Thyroid gland (tissue), 4 donors: ENCODE measurements around the gene N4BP2. TPM values are rescaled to one million over a fixed set of nuclear protein-coding genes. Genes with fewer than 3 reads are reported as not detected.

ENCODE experiments used
- DNase-seq, 2 donors: peaks; one replicate each; pipeline ENCODE4 v3.0.0-alpha.2; 2019
- H3K27ac ChIP-seq, 3 donors: fragments of 200-600 bp; sonication (generic); 1 replicate in 2 of 3; 2 replicates in 1 of 3; pipeline ENCODE4 v1.5.1; 2016 to 2019; ENCODE audit warnings: mild to moderate bottlenecking in 1 of 3, moderate library complexity in 1 of 3
- H3K27me3 ChIP-seq: fragments of 200-600 bp; sonication (generic); one replicate; pipeline ENCODE4 v1.5.1; 2019
- H3K36me3 ChIP-seq, 2 donors: fragments of 200-600 bp; sonication (generic); one replicate each; pipeline ENCODE4 v1.5.1; 2016 to 2019
- H3K4me1 ChIP-seq, 2 donors: fragments of 200-600 bp; sonication (generic); one replicate each; pipeline ENCODE4 v1.5.1; 2017 to 2019
- H3K4me3 ChIP-seq, 3 donors: fragments of 200-600 bp; sonication (generic); replicated peaks in 1 of 3; 1 replicate in 2 of 3; 2 replicates in 1 of 3; pipeline ENCODE4 v1.5.1; 2016; ENCODE audit warnings: mild to moderate bottlenecking in 1 of 3
- H3K9me3 ChIP-seq: fragments of 200-600 bp; sonication (generic); one replicate; pipeline ENCODE4 v1.5.1; 2017
- POLR2A ChIP-seq, 2 donors: fragments of 450-650 bp; IDR thresholded peaks; one replicate each; pipeline ENCODE4 v1.6.1; 2017; ENCODE audit warnings: antibody characterized with exemption in 2 of 2, mild to moderate bottlenecking in 2 of 2, moderate library complexity in 1 of 2
- WGBS, 2 donors: methylation state at CpG; one replicate each; pipeline ENCODE4 v1.1.5; 2017; 5-methylcytosine and 5-hydroxymethylcytosine counted together
- intact Hi-C: fragments of 100-400 bp; cut with DNase I; formaldehyde crosslinking; loops from one replicate; pipeline ENCODE4 v1.15.1; 2023
- total RNA-seq, 4 donors: library from RNA; depleted of rRNA; stranded (reverse); fragments of >200 nt; gene quantifications; one replicate each; pipeline ENCODE4 v1.2.3, GENCODE V29; 2016
- TF ChIP-seq, protein P1 (sequence below), 6 experiments: fragments of 200-600 bp in 3 of 6; fragments of 450-650 bp in 3 of 6; sonication (generic) in 3 of 6; IDR thresholded peaks; one replicate each; pipeline ENCODE4 v1.5.1; 2016 to 2019; ENCODE audit warnings: antibody characterized with exemption in 6 of 6, mild to moderate bottlenecking in 2 of 6, inconsistent platforms in 1 of 6, moderate library complexity in 1 of 6

N4BP2 gene
- total RNA-seq, 4 donors from 2014 or later = 20.4 to 37.4 (median 25.5) TPM

DNA sequence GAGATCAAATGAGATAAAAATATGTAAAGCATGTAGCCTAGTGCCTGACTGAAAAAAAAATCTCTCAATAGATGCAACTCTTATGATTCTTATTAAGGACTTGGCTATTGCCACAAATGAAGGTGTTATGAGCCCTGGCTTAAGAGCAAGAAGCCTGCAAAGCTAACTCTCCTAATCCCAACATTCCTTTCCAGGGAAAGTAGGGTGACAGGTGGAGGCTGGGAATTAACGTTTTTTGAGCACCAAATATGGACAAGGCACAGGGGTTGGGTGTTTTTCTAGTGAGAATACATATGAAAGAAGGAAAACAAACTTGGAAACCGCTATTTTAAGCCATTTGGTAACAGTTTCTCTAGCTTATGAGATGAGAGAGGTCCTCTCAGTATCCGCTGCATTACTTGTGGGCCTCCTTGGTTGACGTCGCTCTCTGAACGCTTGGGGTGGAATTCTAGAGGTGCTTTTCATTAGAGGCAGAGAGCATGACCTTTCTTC is 142.6 kb downstream of the N4BP2 start:
- no peak for TF ChIP-seq POLR2A (IDR thresholded peaks at IDR 0.05)
- TF ChIP-seq, protein P1, sequence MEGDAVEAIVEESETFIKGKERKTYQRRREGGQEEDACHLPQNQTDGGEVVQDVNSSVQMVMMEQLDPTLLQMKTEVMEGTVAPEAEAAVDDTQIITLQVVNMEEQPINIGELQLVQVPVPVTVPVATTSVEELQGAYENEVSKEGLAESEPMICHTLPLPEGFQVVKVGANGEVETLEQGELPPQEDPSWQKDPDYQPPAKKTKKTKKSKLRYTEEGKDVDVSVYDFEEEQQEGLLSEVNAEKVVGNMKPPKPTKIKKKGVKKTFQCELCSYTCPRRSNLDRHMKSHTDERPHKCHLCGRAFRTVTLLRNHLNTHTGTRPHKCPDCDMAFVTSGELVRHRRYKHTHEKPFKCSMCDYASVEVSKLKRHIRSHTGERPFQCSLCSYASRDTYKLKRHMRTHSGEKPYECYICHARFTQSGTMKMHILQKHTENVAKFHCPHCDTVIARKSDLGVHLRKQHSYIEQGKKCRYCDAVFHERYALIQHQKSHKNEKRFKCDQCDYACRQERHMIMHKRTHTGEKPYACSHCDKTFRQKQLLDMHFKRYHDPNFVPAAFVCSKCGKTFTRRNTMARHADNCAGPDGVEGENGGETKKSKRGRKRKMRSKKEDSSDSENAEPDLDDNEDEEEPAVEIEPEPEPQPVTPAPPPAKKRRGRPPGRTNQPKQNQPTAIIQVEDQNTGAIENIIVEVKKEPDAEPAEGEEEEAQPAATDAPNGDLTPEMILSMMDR (IDR thresholded peaks at IDR 0.05) = no peak
- WGBS, 2 donors = 71% methylated on average over 6 of the region's 6 CpGs
- intact Hi-C loops = no loop called here

GRCh38 chr4:40199999-40200874 is 143.6 kb downstream of the N4BP2 start:
- Histone ChIP-seq H3K36me3 (no peaks in the 10 kb centered on the region), H3K9me3 (no peaks in the 10 kb centered on the region), H3K4me1 (no peaks in the 10 kb centered on the region), H3K27ac (no peak overlapping the region), H3K27me3 (no peaks in the 10 kb centered on the region), H3K4me3 (no peak overlapping the region)
- no peak for TF ChIP-seq POLR2A (IDR thresholded peaks at IDR 0.05)
- TF ChIP-seq, protein P1 (IDR thresholded peaks at IDR 0.05) = no peak
- WGBS, 2 donors = 78 to 79% methylated on average over 15 of the region's 15 CpGs
- intact Hi-C loops = no loop called here
- no peak for DNase-seq

More for the DNA sequence above, 142.6 kb downstream of the N4BP2 start:
- Histone ChIP-seq H3K4me3 (no peak overlapping the region), H3K36me3 (no peaks in the 10 kb centered on the region), H3K27ac (no peak overlapping the region), H3K27me3 (no peaks in the 10 kb centered on the region), H3K9me3 (no peaks in the 10 kb centered on the region), H3K4me1 (no peaks in the 10 kb centered on the region)
- no peak for DNase-seq

DNA sequence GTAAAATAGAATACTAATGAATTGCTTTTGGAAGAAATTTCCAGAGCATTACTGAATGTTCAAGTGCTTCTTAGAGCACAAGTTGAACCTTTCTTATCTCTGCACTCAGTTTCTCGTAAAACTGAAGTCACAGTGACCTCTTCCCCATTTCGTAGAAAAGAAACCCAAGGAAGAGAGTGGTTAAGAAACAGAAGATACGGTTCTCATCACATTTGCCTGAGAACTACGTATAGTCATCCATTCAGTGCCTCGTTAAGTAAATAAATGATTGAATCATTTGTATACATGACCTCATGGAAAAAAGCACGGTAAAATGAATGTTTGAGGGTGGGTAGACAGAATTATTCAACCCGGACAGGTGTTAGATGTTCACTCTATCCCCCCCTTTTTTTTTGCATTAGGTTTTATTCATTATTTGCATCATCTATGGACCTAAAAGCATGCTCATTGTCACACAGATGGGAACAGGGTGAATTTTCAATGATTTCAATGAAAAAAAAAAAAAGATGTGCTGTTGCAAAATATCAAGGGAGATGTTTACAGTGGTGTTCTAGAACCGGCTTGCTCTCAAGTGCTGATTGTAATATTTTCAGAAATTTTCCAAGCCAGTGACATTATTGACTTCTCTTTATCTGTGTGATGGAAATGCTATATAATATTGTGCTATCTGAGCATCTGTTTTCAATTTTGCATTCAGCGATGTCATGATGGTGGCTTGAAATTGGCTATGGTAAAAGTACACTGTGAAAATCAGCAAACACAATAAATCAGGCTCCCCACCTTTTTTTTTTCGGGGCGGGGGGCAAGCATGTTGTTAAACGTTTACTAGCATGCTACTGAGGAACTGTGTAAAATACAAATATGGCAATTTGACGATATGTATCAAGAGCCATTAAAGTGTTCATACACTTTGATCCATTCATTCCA is 144.5 kb downstream of the N4BP2 start:
- 76 to 77% methylated on average over 13 of the region's 13 CpGs for WGBS, 2 donors
- intact Hi-C loops = no loop called here
- TF ChIP-seq POLR2A (IDR thresholded peaks at IDR 0.05) = no peak
- H3K27ac ChIP-seq = no peak overlapping the region
- H3K36me3 ChIP-seq = no peaks in the 10 kb centered on the region
- H3K4me1 ChIP-seq = no peaks in the 10 kb centered on the region
- H3K4me3 ChIP-seq = no peak overlapping the region
- no peaks in the 10 kb centered on the region for H3K27me3 ChIP-seq
- DNase-seq = no peak
- H3K9me3 ChIP-seq = no peaks in the 10 kb centered on the region

GRCh38 chr4:40201898-40202297 is 145.2 kb downstream of the N4BP2 start:
- Histone ChIP-seq H3K27me3 (no peaks in the 10 kb centered on the region), H3K27ac (no peak overlapping the region), H3K9me3 (no peaks in the 10 kb centered on the region), H3K4me1 (no peaks in the 10 kb centered on the region), H3K36me3 (no peaks in the 10 kb centered on the region), H3K4me3 (no peak overlapping the region)
- TF ChIP-seq POLR2A (IDR thresholded peaks at IDR 0.05) = no peak
- TF ChIP-seq, protein P1 (IDR thresholded peaks at IDR 0.05) = no peak
- WGBS, 2 donors = 97 to 98% methylated on average over 4 of the region's 4 CpGs
- intact Hi-C loops = no loop called here
- DNase-seq = no peak

- TF ChIP-seq, protein P1 (IDR thresholded peaks at IDR 0.05) = no peak
- TF ChIP-seq POLR2A (IDR thresholded peaks at IDR 0.05) = no peak
- intact Hi-C loops = no loop called here
- H3K9me3 ChIP-seq = no peaks in the 10 kb centered on the region
- WGBS, 2 donors = 86 to 94% methylated on average over 3 of the region's 3 CpGs
- no peak overlapping the region for H3K4me3 ChIP-seq
- no peak for DNase-seq
- no peaks in the 10 kb centered on the region for H3K36me3 ChIP-seq
- H3K27me3 ChIP-seq = no peaks in the 10 kb centered on the region
- H3K27ac ChIP-seq = no peak overlapping the region
- H3K4me1 ChIP-seq = no peaks in the 10 kb centered on the region
These were observed 145.8 kb downstream of the N4BP2 start for GRCh38 chr4:40202474-40202873.
